NCI-H146 (cell line): ENCODE measurements around the gene CD93.

Experiments
- DNase-seq: peaks from one replicate; lab custom pipeline; 2025; lab: John Stamatoyannopoulos, UW

The CD93 gene

DNA sequence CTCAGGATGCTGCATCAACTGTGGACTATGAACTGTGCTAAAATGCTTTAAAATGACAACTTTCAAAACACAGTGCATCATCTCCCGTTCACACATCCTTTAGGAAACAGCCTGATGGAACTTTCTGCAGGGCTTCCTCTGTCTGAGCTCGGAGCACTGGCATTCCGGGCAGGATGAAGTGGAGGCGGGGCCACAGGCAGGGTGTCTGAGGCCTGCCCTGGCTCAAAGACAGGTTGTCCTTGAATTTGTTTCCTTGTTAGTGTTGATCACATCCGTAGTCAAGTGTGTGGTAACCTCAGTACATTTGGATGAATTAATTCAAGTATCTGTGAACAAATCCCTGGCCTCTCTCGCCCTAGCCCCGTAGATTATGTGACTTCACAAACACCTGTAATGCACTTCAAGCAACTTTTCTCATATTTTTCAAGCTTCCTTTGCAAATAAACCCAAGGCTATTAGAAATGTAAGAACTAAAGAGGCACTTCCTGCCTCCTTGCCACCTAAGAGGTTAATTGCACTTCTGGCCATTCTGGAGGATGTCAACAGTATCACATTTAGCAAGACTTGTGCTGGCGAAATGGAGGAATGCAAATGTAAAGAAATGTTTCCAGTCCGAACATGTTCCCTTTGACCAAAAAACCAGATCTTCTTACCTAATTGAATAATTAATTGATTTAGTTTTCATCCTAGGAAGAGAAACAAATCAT, 3.1 kb downstream of the CD93 start:
- DNase-seq = no peak

GRCh38 chr20:23081263-23081819, 4.8 kb downstream of the CD93 start:
- DNase-seq = no peak

DNA sequence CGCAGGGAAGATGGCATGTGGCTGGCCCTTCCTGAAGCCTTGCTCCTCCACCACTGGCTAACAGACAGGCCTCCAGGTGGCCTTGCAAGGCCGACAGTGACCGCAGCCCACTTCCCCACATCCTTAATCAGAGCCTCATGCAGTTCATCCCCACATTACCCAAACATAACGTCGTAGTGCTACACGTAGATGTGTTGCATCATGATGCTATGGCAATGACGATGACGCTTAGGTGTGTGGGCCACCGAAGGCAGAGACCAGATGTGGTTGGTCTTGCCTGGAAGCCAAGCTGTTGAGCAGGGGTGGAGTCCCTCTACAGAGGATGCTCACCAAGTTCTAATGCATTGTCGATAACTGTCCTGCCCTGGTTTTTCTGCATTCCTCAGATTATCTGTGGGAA, 5.6 kb downstream of the CD93 start:
- DNase-seq = no peak

DNA sequence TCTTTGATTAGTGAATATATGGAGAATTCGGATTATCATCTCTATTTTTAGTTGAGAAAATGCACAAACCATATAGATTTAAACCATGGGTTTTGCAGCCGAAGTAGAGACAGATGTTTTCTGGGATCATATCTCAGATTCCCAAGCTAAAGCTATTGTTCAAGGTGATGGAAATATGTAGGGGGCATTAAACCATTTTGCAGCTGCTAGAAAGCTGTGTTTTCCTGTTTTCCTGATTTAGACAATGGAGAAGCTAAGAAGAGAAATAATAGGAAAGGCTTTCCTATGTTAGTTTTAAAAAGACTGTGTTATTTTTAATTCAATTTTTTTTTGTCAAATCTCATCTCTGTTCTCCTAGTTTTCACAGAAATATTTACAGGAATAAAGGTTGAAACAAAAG, 6.2 kb downstream of the CD93 start:
- DNase-seq = no peak

- peak; percentile 93 for DNase-seq
Observed at GRCh38 chr20:23079016-23079351, 7.1 kb downstream of the CD93 start.

GRCh38 chr20:23078351-23079015, 7.6 kb downstream of the CD93 start:
- no peak for DNase-seq

- no peak for DNase-seq
Observed at GRCh38 chr20:23077277-23077676, 8.8 kb downstream of the CD93 start.

DNA sequence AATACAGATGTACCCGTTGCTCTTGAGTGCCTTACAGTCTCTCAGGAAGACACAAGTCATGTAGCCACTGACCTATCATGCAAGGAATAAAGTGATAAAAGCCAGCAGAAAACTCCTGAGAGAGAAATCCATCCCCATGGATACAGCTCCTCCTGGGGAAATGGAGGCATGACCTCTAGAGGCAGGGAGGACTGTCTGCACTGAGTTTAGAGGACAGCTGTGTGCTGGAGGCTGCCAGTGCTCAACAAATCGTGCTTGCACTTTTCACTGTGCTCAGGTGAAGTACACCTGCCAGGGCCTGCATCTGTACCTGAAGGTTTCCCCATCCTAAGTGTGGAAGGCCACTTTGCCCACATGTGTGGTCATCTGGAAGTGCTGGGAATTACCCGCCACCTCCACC, 12.1 kb downstream of the CD93 start:
- no peak for DNase-seq

GRCh38 chr20:23072892-23073586, 13.1 kb downstream of the CD93 start:
- no peak for DNase-seq

- DNase-seq = no peak
Observed at GRCh38 chr20:23071996-23072395, 14.1 kb downstream of the CD93 start.

- no peak for DNase-seq
Observed at GRCh38 chr20:23071398-23071797, 14.7 kb downstream of the CD93 start.

GRCh38 chr20:23069108-23069507, 17.0 kb downstream of the CD93 start:
- DNase-seq = no peak

GRCh38 chr20:23068283-23068682, 17.8 kb downstream of the CD93 start:
- DNase-seq = no peak

DNA sequence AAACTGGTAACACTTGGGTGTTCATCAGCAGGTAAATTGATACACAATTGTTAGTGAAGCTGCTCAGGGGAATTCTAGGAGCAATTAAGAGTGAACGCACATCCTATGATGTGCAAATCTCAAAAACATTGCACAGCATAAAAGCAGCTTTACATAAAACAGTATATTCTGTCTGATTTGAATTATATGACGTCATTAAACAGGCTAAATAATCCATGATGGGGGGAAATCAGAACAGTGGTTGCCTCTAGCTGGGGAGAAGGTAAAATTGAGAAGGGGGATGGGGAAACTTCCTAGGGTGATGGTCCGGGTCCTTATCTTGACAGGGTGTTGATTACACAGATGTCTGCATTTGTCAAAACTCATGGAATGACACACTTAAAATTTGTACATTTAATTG, 19.4 kb downstream of the CD93 start:
- no peak for DNase-seq

DNA sequence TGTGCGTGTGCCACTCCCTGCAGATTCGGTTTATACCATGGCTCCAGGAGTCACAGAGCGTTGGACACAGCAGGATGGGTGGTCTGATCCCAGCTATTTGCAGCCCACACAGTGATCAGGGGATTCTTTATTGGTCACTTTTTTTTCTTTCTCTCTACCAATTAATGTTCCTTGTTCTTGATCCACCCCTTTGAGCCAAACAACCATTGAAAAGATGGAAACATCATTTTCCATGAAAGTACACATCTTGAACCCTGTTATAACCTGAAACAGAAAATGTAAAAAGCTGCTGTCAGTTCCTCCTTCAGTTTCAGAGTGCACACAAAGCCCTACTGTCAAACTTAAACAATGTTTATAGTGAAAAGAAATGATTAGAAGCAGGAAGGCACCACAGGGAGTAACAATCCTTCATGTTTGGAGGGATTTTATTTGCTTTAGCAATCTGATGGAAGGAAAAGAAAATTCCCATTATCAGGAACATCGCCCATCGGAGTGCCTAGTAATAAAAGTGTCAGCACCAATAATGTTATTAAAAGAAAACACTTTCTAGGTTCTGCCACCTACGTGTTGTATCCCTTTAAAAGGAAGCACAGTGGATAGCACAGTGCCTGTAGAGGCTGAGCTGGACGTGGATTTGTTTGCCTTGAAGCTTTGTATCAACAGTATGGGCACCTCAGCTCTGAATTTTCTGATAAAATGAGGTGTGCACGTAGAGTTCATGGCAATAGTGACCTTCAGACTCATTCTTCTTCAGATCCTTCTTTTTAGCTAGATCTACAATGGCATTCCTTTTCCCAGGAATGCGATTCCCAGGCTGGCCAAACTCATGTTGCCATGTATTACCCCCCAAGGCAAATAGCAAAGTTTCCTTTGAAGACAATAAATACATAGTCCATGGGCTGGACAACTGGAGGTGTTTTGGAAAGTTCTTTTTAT, 20.6 kb downstream of the CD93 start:
- no peak for DNase-seq

GRCh38 chr20:23063581-23063980, 22.5 kb downstream of the CD93 start:
- DNase-seq = no peak

DNA sequence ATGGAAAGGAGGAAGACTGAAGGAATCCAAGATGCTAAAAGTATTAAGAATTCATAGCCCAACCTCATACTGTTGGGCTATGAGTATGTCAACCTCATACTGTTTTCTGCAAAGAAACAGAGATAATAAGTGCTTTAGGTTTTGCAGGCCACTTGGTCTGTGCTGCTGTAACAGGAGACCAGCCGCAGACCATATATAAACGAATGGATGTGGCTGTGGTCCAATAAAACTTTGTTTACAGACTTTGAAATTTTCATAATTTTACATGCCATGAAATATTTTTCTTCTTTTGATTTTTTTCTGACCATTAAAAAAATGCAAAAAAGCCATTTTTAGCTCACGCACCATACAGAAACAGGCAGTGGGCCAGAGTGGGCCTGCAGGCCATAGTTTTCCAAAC, 23.0 kb downstream of the CD93 start:
- DNase-seq = no peak

GRCh38 chr20:23062632-23063031, 23.5 kb downstream of the CD93 start:
- DNase-seq = no peak

GRCh38 chr20:23061734-23062561, 24.2 kb downstream of the CD93 start:
- peak; percentile 61 for DNase-seq

- DNase-seq = no peak
Observed at GRCh38 chr20:23061262-23061661, 24.9 kb downstream of the CD93 start.

GRCh38 chr20:23060629-23061028, 25.5 kb downstream of the CD93 start:
- DNase-seq = no peak
